Naive thymus-derived CD4-positive, alpha-beta T cell (primary cell): ENCODE measurements around the gene CPD. TPM values are rescaled to one million over a fixed set of nuclear protein-coding genes. Genes with fewer than 3 reads are reported as not detected.

Source experiments
- ATAC-seq: fragments of 150-1000 bp; cut with Tn5 transposase; 2 replicates; pipeline ENCODE4 v1.10.0; 2021; ENCODE audit warnings: mild to moderate bottlenecking, moderate library complexity
- CTCF ChIA-PET: fragments of 350-600 bp; sonication (Branson Sonifier 250); formaldehyde crosslinking; loops from one replicate; lab custom pipeline; 2021; ENCODE audit warnings: antibody characterized with exemption; lab: Charles Lee
- POLR2A ChIA-PET: fragments of 350-600 bp; sonication (Branson Sonifier 250); formaldehyde crosslinking; loops from one replicate; lab custom pipeline; 2021; ENCODE audit warnings: antibody characterized with exemption, inconsistent platforms; lab: Charles Lee
- DNase-seq, 9 donors: peaks; one replicate each; pipeline versions ENCODE4 v3.0.0 to v3.0.0-alpha.2; 2020 to 2022; ENCODE audit warnings: mixed read lengths in 1 of 9
- H3K27ac ChIP-seq: one replicate; pipeline ENCODE4 v1.7.0; 2013; ENCODE audit warnings: mild to moderate bottlenecking, low read depth, low read length, moderate library complexity
- H3K27me3 ChIP-seq, 2 donors: one replicate each; pipeline ENCODE4 v1.7.0; 2013; ENCODE audit warnings: low read length in 2 of 2, mild to moderate bottlenecking in 2 of 2, moderate library complexity in 2 of 2; ENCODE audit not compliant: control insufficient read depth in 2 of 2, insufficient read depth in 2 of 2
- H3K36me3 ChIP-seq, 3 experiments: 1 replicate in 2 of 3; 2 replicates in 1 of 3; pipeline ENCODE4 v1.7.0; 2013; ENCODE audit warnings: low read length in 3 of 3, mild to moderate bottlenecking in 3 of 3, moderate library complexity in 1 of 3; ENCODE audit not compliant: insufficient read depth in 3 of 3, control insufficient read depth in 2 of 3
- H3K4me1 ChIP-seq, 2 donors: one replicate each; pipeline ENCODE4 v1.7.0; 2013; ENCODE audit warnings: low read length in 2 of 2, mild to moderate bottlenecking in 2 of 2, moderate library complexity in 1 of 2; ENCODE audit not compliant: control insufficient read depth in 2 of 2, insufficient read depth in 2 of 2
- H3K4me3 ChIP-seq: 2 replicates; pipeline ENCODE4 v1.7.0; 2013; ENCODE audit warnings: mild to moderate bottlenecking, low read length
- H3K9me3 ChIP-seq, 3 experiments: 1 replicate in 2 of 3; 2 replicates in 1 of 3; pipeline ENCODE4 v1.7.0; 2013; ENCODE audit warnings: low read length in 3 of 3; ENCODE audit not compliant: control insufficient read depth in 2 of 3
- H3K27ac Mint-ChIP-seq, 9 donors: one replicate each; pipeline ENCODE4 v1.8.0; 2020 to 2022; ENCODE audit warnings: mixed read lengths in 9 of 9, mild to moderate bottlenecking in 8 of 9, moderate library complexity in 5 of 9, inconsistent platforms in 2 of 9
- H3K27me3 Mint-ChIP-seq, 5 donors: one replicate each; pipeline ENCODE4 v1.8.0; 2021 to 2022; ENCODE audit warnings: mixed read lengths in 5 of 5, mild to moderate bottlenecking in 1 of 5
- H3K36me3 Mint-ChIP-seq, 5 donors: one replicate each; pipeline ENCODE4 v1.8.0; 2020 to 2022; ENCODE audit warnings: mixed read lengths in 5 of 5, mild to moderate bottlenecking in 3 of 5, inconsistent platforms in 1 of 5
- H3K4me1 Mint-ChIP-seq, 7 donors: one replicate each; pipeline ENCODE4 v1.8.0; 2020 to 2022; ENCODE audit warnings: mixed read lengths in 7 of 7, mild to moderate bottlenecking in 3 of 7, inconsistent platforms in 1 of 7
- H3K4me3 Mint-ChIP-seq, 10 donors: one replicate each; pipeline ENCODE4 v1.8.0; 2020 to 2022; ENCODE audit warnings: mild to moderate bottlenecking in 10 of 10, mixed read lengths in 10 of 10, moderate library complexity in 6 of 10, inconsistent platforms in 2 of 10
- H3K9me3 Mint-ChIP-seq, 11 donors: one replicate each; pipeline ENCODE4 v1.8.0; 2020 to 2022; ENCODE audit warnings: mixed read lengths in 11 of 11, mild to moderate bottlenecking in 4 of 11, inconsistent platforms in 1 of 11, moderate library complexity in 1 of 11
- intact Hi-C, 2 donors: fragments of 100-400 bp; cut with micrococcal nuclease; formaldehyde crosslinking; loops; one replicate each; pipeline ENCODE4 v1.15.1; 2023
- polyA plus RNA-seq, 2 donors: library from polyadenylated mRNA; unstranded; fragments of 300-500 nt; fragmentation: Illumina TruSeq; gene quantifications; one replicate each; pipeline ENCODE4 v1.2.3, GENCODE V29; 2021
- total RNA-seq, 6 experiments: library from RNA in 5 of 6; stranded (reverse) in 5 of 6; gene quantifications; 1 replicate in 5 of 6; 2 replicates in 1 of 6; pipeline ENCODE4 v1.2.3 and lab custom pipeline; 2021 to 2026

Gene CPD
- total and polyA plus RNA-seq, 7 experiments from 2014 or later, result 14.9 to 52.9 (median 22.4) TPM

GRCh38 chr17:30344283-30345088 lies 34.2 kb upstream of the CPD start:
- H3K27ac ChIP-seq, result no peak overlapping the region
- POLR2A ChIA-PET, result interaction anchor here (0.8 kb wide), 1 partner anchor 28 kb away, joined by 3 read pairs; no protein-coding TSS in a partner anchor

DNA sequence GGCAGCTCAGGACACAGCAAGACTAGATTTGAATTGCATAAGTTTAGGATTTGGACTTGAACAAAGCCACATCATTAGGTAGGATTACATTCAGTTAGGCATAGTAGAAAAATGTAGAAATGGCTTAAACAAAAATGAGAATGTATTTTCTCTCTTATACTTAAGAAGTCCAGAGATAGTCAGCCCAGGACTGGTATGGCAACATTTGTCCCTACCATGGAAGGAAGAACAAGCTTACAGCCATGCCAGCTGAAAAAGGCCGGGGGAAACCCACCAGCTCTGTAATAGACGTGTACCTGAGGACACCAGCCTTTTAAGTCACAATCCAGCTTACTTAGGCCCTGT lies 33.7 kb upstream of the CPD start:
- Mint-ChIP-seq H3K36me3 (no peaks in the 10 kb centered on the region), H3K27me3 (no peaks in the 10 kb centered on the region), H3K27ac (no peak overlapping the region), H3K9me3 (no peaks in the 10 kb centered on the region), H3K4me3 (no peak overlapping the region), H3K4me1 (peaks cover 2 to 4% (median 3%) of the 10 kb centered on the region in 7 donors)
- H3K4me3 ChIP-seq, result no peak overlapping the region
- DNase-seq (no peak), ATAC-seq (peak; percentile 53)
- ChIA-PET CTCF (interaction anchor here (0.7 to 1.3 kb wide), 4 partner anchors 10 to 219 kb away, joined by 3 to 4 read pairs (median 4); partner anchors contain the start of gene CPD), POLR2A (no interaction called here)
- no peaks in the 10 kb centered on the region for H3K27me3 ChIP-seq
- peaks cover 0 to 3% of the 10 kb centered on the region in 2 donors for H3K4me1 ChIP-seq
- H3K36me3 ChIP-seq, result no peaks in the 10 kb centered on the region
- intact Hi-C loops, result no loop called here
- H3K9me3 ChIP-seq, result no peaks in the 10 kb centered on the region
- no peak overlapping the region for H3K27ac ChIP-seq

More at GRCh38 chr17:30344283-30345088, 34.2 kb upstream of the CPD start:
- ATAC-seq (peak; percentile 24), DNase-seq (no peak)
- no peaks in the 10 kb centered on the region for H3K36me3 Mint-ChIP-seq
- H3K4me1 Mint-ChIP-seq, result peaks cover 6 to 8% (median 6%) of the 10 kb centered on the region in 7 donors
- Histone ChIP-seq H3K4me1 (peaks cover 0 to 6% of the 10 kb centered on the region in 2 donors), H3K27me3 (no peaks in the 10 kb centered on the region), H3K4me3 (no peak overlapping the region), H3K36me3 (no peaks in the 10 kb centered on the region), H3K9me3 (no peaks in the 10 kb centered on the region)
- H3K27ac Mint-ChIP-seq, result no peak overlapping the region
- peaks cover 0 to 2% (median 0%) of the 10 kb centered on the region in 5 donors for H3K27me3 Mint-ChIP-seq
- no peaks in the 10 kb centered on the region for H3K9me3 Mint-ChIP-seq
- CTCF ChIA-PET, result interaction anchor here (0.7 to 1.3 kb wide), 4 partner anchors 10 to 219 kb away, joined by 3 to 4 read pairs (median 4); partner anchors contain the start of gene CPD
- no peak overlapping the region for H3K4me3 Mint-ChIP-seq
- intact Hi-C loops, result no loop called here

DNA sequence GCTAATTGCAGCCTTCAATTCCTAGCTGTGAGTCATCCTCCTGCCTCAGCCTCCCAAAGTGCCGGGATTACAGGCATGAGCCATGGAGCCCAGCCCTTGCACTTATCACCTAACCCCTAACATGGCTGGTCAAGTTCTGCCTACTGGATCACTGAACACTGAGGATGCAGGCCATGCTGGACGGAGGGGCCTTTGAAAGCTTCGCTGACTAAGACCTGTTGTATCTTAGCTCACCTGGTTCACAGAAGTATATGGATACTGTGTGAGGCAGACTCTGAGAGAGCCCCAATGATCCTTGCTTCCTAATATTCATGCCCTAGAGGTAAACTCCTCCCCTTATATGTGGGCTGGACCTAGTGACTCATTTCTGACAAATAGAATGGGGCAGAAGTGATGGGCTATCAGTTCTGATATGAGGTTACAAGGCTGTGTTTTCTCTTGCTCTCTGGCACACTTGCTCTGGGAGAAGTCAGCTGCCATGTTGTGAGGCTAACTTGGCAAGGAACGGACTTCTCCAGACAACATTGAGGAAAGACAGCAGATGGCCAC lies 33.1 kb upstream of the CPD start:
- DNase-seq (no peak), ATAC-seq (peak; percentile 53)
- H3K36me3 ChIP-seq, result no peaks in the 10 kb centered on the region
- CTCF ChIA-PET, result interaction anchor here (0.7 to 1.2 kb wide), 2 partner anchors 11 to 33 kb away, joined by 3 read pairs; partner anchors contain the start of gene CPD
- no peak overlapping the region for H3K27ac ChIP-seq
- H3K27me3 Mint-ChIP-seq, result no peaks in the 10 kb centered on the region
- no peaks in the 10 kb centered on the region for H3K9me3 ChIP-seq
- intact Hi-C loops, result no loop called here
- H3K27ac Mint-ChIP-seq, result no peak overlapping the region
- no peak overlapping the region for H3K4me3 Mint-ChIP-seq
- peaks cover 0 to 1% (median 0%) of the 10 kb centered on the region in 7 donors for H3K4me1 Mint-ChIP-seq
- no peak overlapping the region for H3K4me3 ChIP-seq
- no peaks in the 10 kb centered on the region for H3K36me3 Mint-ChIP-seq
- H3K4me1 ChIP-seq, result no peaks in the 10 kb centered on the region
- H3K27me3 ChIP-seq, result no peaks in the 10 kb centered on the region
- POLR2A ChIA-PET, result no interaction called here
- H3K9me3 Mint-ChIP-seq, result no peaks in the 10 kb centered on the region

- Mint-ChIP-seq H3K27me3 (no peaks in the 10 kb centered on the region), H3K4me3 (no peak overlapping the region), H3K36me3 (no peaks in the 10 kb centered on the region), H3K27ac (no peak overlapping the region), H3K9me3 (no peaks in the 10 kb centered on the region), H3K4me1 (peaks cover 0 to 2% (median 0%) of the 10 kb centered on the region in 7 donors)
- no peak overlapping the region for H3K27ac ChIP-seq
- H3K4me1 ChIP-seq, result no peaks in the 10 kb centered on the region
- DNase-seq (no peak), ATAC-seq (no peak)
- intact Hi-C loops, result no loop called here
- no peak overlapping the region for H3K4me3 ChIP-seq
- H3K27me3 ChIP-seq, result no peaks in the 10 kb centered on the region
- H3K9me3 ChIP-seq, result no peaks in the 10 kb centered on the region
- CTCF ChIA-PET, result no interaction called here
- H3K36me3 ChIP-seq, result no peaks in the 10 kb centered on the region
- POLR2A ChIA-PET, result no interaction called here
These were observed 32.4 kb upstream of the CPD start for GRCh38 chr17:30346221-30346795.

DNA sequence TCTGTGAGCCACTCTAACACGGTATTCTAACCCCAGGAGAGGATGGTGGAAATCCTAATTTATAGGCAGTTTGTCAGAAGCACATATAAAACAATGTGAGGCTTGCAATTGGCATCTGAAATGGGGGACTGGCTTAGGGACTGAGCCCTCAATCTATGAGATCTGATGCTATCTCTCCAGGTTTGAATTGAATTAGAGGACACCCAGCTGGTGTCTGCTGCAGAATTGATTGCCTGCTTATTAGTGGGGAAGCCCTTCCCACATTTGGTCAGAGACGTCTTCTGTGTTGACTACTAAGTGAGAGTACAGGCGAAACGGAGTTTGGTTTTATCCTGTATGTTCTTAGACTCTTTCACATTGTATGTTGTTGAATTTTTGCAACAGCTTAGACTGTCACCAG lies 31.2 kb upstream of the CPD start:
- H3K27ac ChIP-seq, result no peak overlapping the region
- ChIA-PET POLR2A (no interaction called here), CTCF (interaction anchor here (1.2 kb wide), 1 partner anchor 11 kb away, joined by 3 read pairs; no protein-coding TSS in a partner anchor)
- no peak overlapping the region for H3K4me3 Mint-ChIP-seq
- no peaks in the 10 kb centered on the region for H3K36me3 Mint-ChIP-seq
- no peaks in the 10 kb centered on the region for H3K27me3 ChIP-seq
- no peaks in the 10 kb centered on the region for H3K9me3 Mint-ChIP-seq
- DNase-seq (no peak), ATAC-seq (no peak)
- H3K27ac Mint-ChIP-seq, result no peak overlapping the region
- no peaks in the 10 kb centered on the region for H3K4me1 ChIP-seq
- no peaks in the 10 kb centered on the region for H3K9me3 ChIP-seq
- peaks cover 0 to 2% (median 0%) of the 10 kb centered on the region in 7 donors for H3K4me1 Mint-ChIP-seq
- intact Hi-C loops, result no loop called here
- H3K27me3 Mint-ChIP-seq, result no peaks in the 10 kb centered on the region
- H3K36me3 ChIP-seq, result no peaks in the 10 kb centered on the region
- H3K4me3 ChIP-seq, result no peak overlapping the region

DNA sequence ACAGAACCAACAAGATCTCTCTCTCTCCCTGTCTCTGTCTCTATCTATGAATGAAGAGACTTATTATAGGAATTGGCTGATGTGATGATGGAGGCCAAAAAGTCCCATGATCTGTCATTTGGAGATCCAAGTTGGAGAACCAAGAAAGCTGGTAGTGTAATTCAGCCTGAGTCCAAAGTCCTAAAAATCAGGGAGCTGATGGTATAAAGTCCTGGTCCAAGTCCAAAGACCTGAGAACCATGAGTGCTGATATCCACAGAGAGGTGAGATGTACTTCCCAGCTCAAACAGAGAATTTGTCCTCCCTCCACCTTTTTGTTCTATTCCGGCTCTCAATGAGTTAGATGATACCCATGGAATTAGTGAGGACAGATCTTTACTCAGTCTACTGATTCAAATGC lies 29.5 kb upstream of the CPD start:
- Mint-ChIP-seq H3K36me3 (no peaks in the 10 kb centered on the region), H3K27ac (no peak overlapping the region), H3K9me3 (no peaks in the 10 kb centered on the region), H3K4me3 (no peak overlapping the region), H3K4me1 (peaks cover 0 to 2% (median 0%) of the 10 kb centered on the region in 7 donors), H3K27me3 (no peaks in the 10 kb centered on the region)
- Histone ChIP-seq H3K4me3 (no peak overlapping the region), H3K27me3 (no peaks in the 10 kb centered on the region), H3K4me1 (no peaks in the 10 kb centered on the region), H3K9me3 (no peaks in the 10 kb centered on the region), H3K27ac (no peak overlapping the region), H3K36me3 (no peaks in the 10 kb centered on the region)
- intact Hi-C loops, result no loop called here
- POLR2A ChIA-PET, result interaction anchor here (1.5 kb wide), 1 partner anchor 240 kb away, joined by 3 read pairs; no protein-coding TSS in a partner anchor
- CTCF ChIA-PET, result no interaction called here
- no peak for ATAC-seq
- DNase-seq, result no peak
